PC-9 (cell line): ENCODE data around the gene AUTS2. TPM values are rescaled to one million over a fixed set of nuclear protein-coding genes. Genes with fewer than 3 reads are reported as not detected.

Experiments used
- BruUV-seq: library from RNA; stranded (reverse); fragments of 400-500 nt; replicated peaks from 2 replicates; lab custom pipeline; 2021; lab: Mats Ljungman, UMichigan
- CTCF ChIA-PET: fragments of 300-600 bp; sonication (Branson Sonifier 250); formaldehyde crosslinking; loops from one replicate; lab custom pipeline; 2022; ENCODE audit warnings: antibody characterized with exemption; lab: Charles Lee
- POLR2A ChIA-PET: fragments of 300-600 bp; sonication (Branson Sonifier 250); formaldehyde crosslinking; loops from one replicate; lab custom pipeline; 2022; ENCODE audit warnings: antibody characterized with exemption; ENCODE audit not compliant: unreplicated experiment; lab: Charles Lee
- DNase-seq, 2 experiments: peaks; one replicate each; pipeline versions ENCODE4 v3.0.0 to v3.0.0-alpha.2; 2015 to 2022; ENCODE audit warnings: mixed read lengths in 1 of 2
- H2AFZ ChIP-seq: fragments of 200-600 bp; sonication (generic); 2 replicates; pipeline ENCODE4 v1.8.1; 2017; ENCODE audit warnings: antibody characterized with exemption
- H3F3A ChIP-seq: fragments of 200-600 bp; sonication (generic); 2 replicates; pipeline ENCODE4 v1.8.1; 2017; ENCODE audit warnings: antibody characterized with exemption, mild to moderate bottlenecking, low read depth; ENCODE audit not compliant: insufficient read depth
- H3K27ac ChIP-seq: fragments of 200-600 bp; sonication (generic); 2 replicates; pipeline ENCODE4 v1.6.1; 2016; ENCODE audit warnings: mixed run types
- H3K27me3 ChIP-seq: fragments of 200-600 bp; sonication (generic); 2 replicates; pipeline ENCODE4 v1.6.1; 2016; ENCODE audit warnings: low read depth, mixed run types; ENCODE audit not compliant: insufficient read depth
- H3K36me3 ChIP-seq: fragments of 200-600 bp; sonication (generic); 2 replicates; pipeline ENCODE4 v1.6.1; 2016; ENCODE audit warnings: low read depth, mixed run types
- H3K4me1 ChIP-seq: fragments of 200-600 bp; sonication (generic); replicated peaks from 2 replicates; pipeline ENCODE4 v1.6.1; 2016; ENCODE audit warnings: mixed run types; ENCODE audit not compliant: insufficient read depth
- H3K4me2 ChIP-seq: fragments of 200-600 bp; sonication (generic); 2 replicates; pipeline ENCODE4 v1.6.1; 2017; ENCODE audit warnings: mixed run types
- H3K4me3 ChIP-seq: fragments of 200-600 bp; sonication (generic); 2 replicates; pipeline ENCODE4 v1.6.1; 2016; ENCODE audit warnings: mixed run types
- H3K79me2 ChIP-seq: fragments of 200-600 bp; sonication (generic); 2 replicates; pipeline ENCODE4 v1.6.1; 2017; ENCODE audit warnings: low read depth, mixed run types
- H3K9me2 ChIP-seq: fragments of 200-600 bp; sonication (generic); 2 replicates; pipeline ENCODE4 v1.8.1; 2017; ENCODE audit warnings: mild to moderate bottlenecking; ENCODE audit not compliant: insufficient read depth
- H3K9me3 ChIP-seq: fragments of 200-600 bp; sonication (generic); 2 replicates; pipeline ENCODE4 v1.8.1; 2016; ENCODE audit warnings: low read depth; ENCODE audit not compliant: insufficient read depth
- H4K20me1 ChIP-seq: fragments of 200-600 bp; sonication (generic); 2 replicates; pipeline ENCODE4 v1.8.1; 2017; ENCODE audit not compliant: insufficient read depth
- CTCF ChIP-seq: fragments of 200-600 bp; sonication (generic); conservative IDR thresholded peaks from 2 replicates; pipeline ENCODE4 v1.6.1; 2017; ENCODE audit warnings: mixed run types, antibody characterized with exemption, mild to moderate bottlenecking, moderate library complexity
- EZH2 ChIP-seq: fragments of 200-600 bp; sonication (generic); IDR thresholded peaks from 2 replicates; pipeline ENCODE4 v1.8.0; 2017; ENCODE audit warnings: antibody characterized with exemption, low read depth
- intact Hi-C: fragments of 100-400 bp; cut with micrococcal nuclease; formaldehyde crosslinking; loops from one replicate; pipeline ENCODE4 v1.10.0; 2022; ENCODE audit not compliant: unreplicated experiment
- total RNA-seq: library from RNA; stranded (reverse); gene quantifications from 2 replicates; pipeline ENCODE4 v1.2.3, GENCODE V29; 2021

The AUTS2 gene
- total RNA-seq, 1 experiment from 2014 or later: not detected

DNA sequence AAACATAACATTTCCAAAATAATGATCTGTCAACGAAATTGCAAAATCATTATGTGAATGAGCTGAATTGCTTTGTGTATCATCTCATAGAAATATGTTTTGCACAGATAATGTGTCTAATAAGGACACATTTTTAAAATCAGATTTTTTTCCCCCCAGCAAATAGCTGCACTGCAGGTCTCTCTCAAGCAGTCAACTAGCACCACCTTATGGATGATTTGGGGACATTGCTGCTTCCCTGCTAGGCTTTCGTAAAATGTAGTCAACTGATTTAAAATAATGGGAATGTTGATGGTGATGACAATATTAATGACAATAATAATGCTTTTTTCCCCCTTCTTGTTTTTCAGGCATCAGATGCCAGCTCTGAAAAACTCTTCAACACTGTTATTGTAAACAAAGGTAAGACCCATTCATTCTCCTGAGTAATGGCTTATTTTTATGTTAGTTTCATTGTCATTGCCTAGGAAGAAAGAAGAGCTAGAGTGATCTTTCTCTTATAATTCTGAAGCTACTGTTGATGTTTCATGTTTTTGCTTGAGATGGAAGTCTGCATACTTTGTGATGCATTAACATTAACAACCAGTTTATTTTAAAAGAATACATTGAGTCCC, 1100.1 kb downstream of the AUTS2 start:
- H3F3A ChIP-seq: no peaks in the 10 kb centered on the region
- H3K79me2 ChIP-seq: no peaks in the 10 kb centered on the region
- no peak for DNase-seq
- TF ChIP-seq CTCF (peak; percentile 68), EZH2 (no peak)
- H3K4me1 ChIP-seq: no peaks in the 10 kb centered on the region
- H3K27ac ChIP-seq: no peak overlapping the region
- H3K9me2 ChIP-seq: no peaks in the 10 kb centered on the region
- no peaks in the 10 kb centered on the region for H3K9me3 ChIP-seq
- H4K20me1 ChIP-seq: no peaks in the 10 kb centered on the region
- no peak overlapping the region for H2AFZ ChIP-seq
- BruUV-seq: no TSS peak
- ChIA-PET POLR2A (no interaction called here), CTCF (interaction anchor here (0.6 kb wide), 1 partner anchor 514 kb away, joined by 5 read pairs; no protein-coding TSS in a partner anchor)
- no peak overlapping the region for H3K4me3 ChIP-seq
- peaks cover 35% of the 10 kb centered on the region for H3K27me3 ChIP-seq
- no peaks in the 10 kb centered on the region for H3K36me3 ChIP-seq
- intact Hi-C loops: no loop called here
- H3K4me2 ChIP-seq: no peak overlapping the region

GRCh38 chr7:70699271-70699670, 1101.0 kb downstream of the AUTS2 start:
- no peaks in the 10 kb centered on the region for H3K9me3 ChIP-seq
- H3K27ac ChIP-seq: no peak overlapping the region
- no TSS peak for BruUV-seq
- H3K4me3 ChIP-seq: no peak overlapping the region
- H3F3A ChIP-seq: no peaks in the 10 kb centered on the region
- no peak for DNase-seq
- H3K4me1 ChIP-seq: no peaks in the 10 kb centered on the region
- ChIA-PET POLR2A (no interaction called here), CTCF (no interaction called here)
- H4K20me1 ChIP-seq: no peaks in the 10 kb centered on the region
- intact Hi-C loops: no loop called here
- TF ChIP-seq CTCF (no peak), EZH2 (no peak)
- no peaks in the 10 kb centered on the region for H3K9me2 ChIP-seq
- peaks cover 45% of the 10 kb centered on the region for H3K27me3 ChIP-seq
- no peaks in the 10 kb centered on the region for H3K79me2 ChIP-seq
- no peaks in the 10 kb centered on the region for H3K36me3 ChIP-seq
- no peak overlapping the region for H2AFZ ChIP-seq
- H3K4me2 ChIP-seq: no peak overlapping the region

DNA sequence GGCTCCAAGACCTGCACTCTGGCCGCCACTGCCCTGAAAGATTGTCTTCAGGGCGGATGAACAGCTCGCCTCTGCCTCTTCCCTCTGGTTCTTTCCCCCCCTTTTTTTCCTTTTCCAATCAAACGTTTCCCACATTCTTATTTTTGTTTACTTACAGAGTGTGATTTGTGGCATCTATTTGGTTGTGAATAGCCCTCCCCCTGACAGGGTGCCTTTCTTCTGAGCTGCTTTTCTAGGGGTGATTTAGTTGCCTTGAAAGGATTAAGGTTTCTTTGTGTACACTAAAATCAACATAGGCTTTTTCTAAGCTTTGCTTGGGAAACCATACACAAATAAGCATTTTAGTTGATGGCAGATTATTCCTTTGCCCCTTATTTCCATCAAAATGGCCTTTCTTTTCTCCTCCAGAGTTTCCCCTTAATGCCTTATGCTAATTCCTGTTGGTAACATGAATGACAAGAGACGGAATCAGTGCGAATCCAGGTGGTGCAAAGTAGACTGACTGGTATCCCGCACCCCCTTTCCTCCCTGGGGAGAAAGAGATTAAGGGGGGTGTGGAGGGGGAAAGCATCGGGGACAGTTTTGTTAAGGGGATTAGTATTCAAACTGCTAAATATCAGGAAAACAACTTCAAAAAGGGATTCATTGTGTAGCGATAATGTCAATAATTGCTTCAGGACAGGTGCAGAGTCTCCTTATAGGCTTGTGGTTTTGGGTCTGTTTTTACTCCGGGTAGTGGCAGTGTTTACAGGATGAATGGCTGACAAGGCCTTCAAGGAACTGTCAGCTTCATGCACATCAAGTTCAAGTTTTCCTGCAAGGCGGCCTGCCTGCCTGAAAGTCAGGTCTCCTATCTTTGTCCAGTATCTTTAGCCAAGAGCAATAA, 1102.0 kb downstream of the AUTS2 start:
- no peak for TF ChIP-seq CTCF
- Histone ChIP-seq H3K9me3 (no peaks in the 10 kb centered on the region), H3K79me2 (no peaks in the 10 kb centered on the region), H3K9me2 (no peaks in the 10 kb centered on the region), H2AFZ (no peak overlapping the region), H3K36me3 (no peaks in the 10 kb centered on the region), H3K4me1 (no peaks in the 10 kb centered on the region), H3F3A (no peaks in the 10 kb centered on the region), H3K27me3 (peaks cover 54% of the 10 kb centered on the region), H4K20me1 (no peaks in the 10 kb centered on the region), H3K27ac (no peak overlapping the region), H3K4me3 (no peak overlapping the region), H3K4me2 (no peak overlapping the region)
- BruUV-seq: no TSS peak
- POLR2A ChIA-PET: no interaction called here
- intact Hi-C loops: no loop called here
- DNase-seq: no peak
- CTCF ChIA-PET: no interaction called here
